ENCODE results near the gene KAT2A.

DNA sequence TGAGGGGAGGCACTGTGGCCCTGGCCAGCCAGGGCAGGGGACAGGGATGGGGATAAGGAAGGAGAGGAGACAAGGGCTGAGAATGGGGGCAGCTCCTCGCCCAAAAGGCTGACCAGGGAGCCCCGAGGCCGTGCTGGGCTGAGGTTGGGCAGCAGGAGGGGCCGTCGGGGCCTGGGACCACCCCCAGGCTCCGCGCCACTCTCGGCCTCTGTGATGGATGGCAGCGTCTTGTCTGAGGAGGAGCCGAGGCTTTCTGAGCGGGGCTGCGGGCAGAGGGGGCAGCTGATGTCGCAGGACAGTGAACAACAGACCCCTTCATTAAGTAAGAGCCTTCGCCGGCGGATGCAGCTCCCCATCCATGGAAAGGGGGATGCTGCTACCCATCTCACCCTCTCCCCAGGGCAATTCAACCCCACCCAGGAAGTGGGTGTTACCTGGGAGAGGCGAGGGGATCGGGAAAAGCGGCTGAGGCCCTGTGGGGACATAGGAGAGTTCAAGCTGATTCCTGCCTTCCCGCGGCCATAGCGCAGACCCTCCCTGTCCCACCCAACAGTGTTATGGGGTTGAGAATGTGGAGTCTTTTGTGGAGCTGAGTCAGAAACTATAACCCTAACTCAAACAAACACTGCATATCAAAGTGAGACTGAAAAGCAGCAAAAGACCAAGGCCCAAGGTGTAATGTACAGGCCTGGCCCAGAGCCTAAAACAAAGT is 42.7 kb upstream of the KAT2A start:
- TF ChIP-seq, protein P1, sequence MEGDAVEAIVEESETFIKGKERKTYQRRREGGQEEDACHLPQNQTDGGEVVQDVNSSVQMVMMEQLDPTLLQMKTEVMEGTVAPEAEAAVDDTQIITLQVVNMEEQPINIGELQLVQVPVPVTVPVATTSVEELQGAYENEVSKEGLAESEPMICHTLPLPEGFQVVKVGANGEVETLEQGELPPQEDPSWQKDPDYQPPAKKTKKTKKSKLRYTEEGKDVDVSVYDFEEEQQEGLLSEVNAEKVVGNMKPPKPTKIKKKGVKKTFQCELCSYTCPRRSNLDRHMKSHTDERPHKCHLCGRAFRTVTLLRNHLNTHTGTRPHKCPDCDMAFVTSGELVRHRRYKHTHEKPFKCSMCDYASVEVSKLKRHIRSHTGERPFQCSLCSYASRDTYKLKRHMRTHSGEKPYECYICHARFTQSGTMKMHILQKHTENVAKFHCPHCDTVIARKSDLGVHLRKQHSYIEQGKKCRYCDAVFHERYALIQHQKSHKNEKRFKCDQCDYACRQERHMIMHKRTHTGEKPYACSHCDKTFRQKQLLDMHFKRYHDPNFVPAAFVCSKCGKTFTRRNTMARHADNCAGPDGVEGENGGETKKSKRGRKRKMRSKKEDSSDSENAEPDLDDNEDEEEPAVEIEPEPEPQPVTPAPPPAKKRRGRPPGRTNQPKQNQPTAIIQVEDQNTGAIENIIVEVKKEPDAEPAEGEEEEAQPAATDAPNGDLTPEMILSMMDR (tag by site-specific recombination; IDR thresholded peaks at IDR 0.05) = no peak
- no peak for TF ChIP-seq ZBTB7A (tag by site-specific recombination; IDR thresholded peaks at IDR 0.05; ENCODE audit: low read depth)
- TF ChIP-seq ZNF777 (tag by site-specific recombination; IDR thresholded peaks at IDR 0.05; ENCODE audit: borderline replicate concordance) = no peak
- no peak for TF ChIP-seq ZEB2 (tag by site-specific recombination; IDR thresholded peaks at IDR 0.05)
- TF ChIP-seq ZNF76 (tag by site-specific recombination; IDR thresholded peaks at IDR 0.05; ENCODE audit: borderline replicate concordance, low read depth) = no peak
- TF ChIP-seq ZNF768 (tag by site-specific recombination; IDR thresholded peaks at IDR 0.05) = no peak
- TF ChIP-seq ZNF416 (tag by site-specific recombination; IDR thresholded peaks at IDR 0.05) = no peak
- no peak for TF ChIP-seq ZNF324 (tag by site-specific recombination; IDR thresholded peaks at IDR 0.05)
- TF ChIP-seq, protein P2, sequence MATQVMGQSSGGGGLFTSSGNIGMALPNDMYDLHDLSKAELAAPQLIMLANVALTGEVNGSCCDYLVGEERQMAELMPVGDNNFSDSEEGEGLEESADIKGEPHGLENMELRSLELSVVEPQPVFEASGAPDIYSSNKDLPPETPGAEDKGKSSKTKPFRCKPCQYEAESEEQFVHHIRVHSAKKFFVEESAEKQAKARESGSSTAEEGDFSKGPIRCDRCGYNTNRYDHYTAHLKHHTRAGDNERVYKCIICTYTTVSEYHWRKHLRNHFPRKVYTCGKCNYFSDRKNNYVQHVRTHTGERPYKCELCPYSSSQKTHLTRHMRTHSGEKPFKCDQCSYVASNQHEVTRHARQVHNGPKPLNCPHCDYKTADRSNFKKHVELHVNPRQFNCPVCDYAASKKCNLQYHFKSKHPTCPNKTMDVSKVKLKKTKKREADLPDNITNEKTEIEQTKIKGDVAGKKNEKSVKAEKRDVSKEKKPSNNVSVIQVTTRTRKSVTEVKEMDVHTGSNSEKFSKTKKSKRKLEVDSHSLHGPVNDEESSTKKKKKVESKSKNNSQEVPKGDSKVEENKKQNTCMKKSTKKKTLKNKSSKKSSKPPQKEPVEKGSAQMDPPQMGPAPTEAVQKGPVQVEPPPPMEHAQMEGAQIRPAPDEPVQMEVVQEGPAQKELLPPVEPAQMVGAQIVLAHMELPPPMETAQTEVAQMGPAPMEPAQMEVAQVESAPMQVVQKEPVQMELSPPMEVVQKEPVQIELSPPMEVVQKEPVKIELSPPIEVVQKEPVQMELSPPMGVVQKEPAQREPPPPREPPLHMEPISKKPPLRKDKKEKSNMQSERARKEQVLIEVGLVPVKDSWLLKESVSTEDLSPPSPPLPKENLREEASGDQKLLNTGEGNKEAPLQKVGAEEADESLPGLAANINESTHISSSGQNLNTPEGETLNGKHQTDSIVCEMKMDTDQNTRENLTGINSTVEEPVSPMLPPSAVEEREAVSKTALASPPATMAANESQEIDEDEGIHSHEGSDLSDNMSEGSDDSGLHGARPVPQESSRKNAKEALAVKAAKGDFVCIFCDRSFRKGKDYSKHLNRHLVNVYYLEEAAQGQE (tag by site-specific recombination; IDR thresholded peaks at IDR 0.05) = no peak
- TF ChIP-seq ZNF514 (tag by site-specific recombination; IDR thresholded peaks at IDR 0.05) = no peak
- TF ChIP-seq ZNF664 (tag by site-specific recombination; IDR thresholded peaks at IDR 0.05) = no peak
